Right lobe of liver (tissue), 4 donors: ENCODE measurements around the gene CYB561D2.
A peak's percentile ranks its signal among the peaks of the same experiment; 100 is the strongest.

Source experiments
- POLR2A ChIP-seq: fragments of 450-650 bp; IDR thresholded peaks from one replicate; pipeline ENCODE4 v1.6.1; 2017; ENCODE audit warnings: antibody characterized with exemption, mild to moderate bottlenecking
- TF ChIP-seq, protein P1 (sequence below), 4 donors: fragments of 200-600 bp in 3 of 4; fragments of 450-650 bp in 1 of 4; IDR thresholded peaks; one replicate each; pipeline versions ENCODE4 v1.5.1 to v1.8.0; 2016 to 2022; ENCODE audit warnings: antibody characterized with exemption in 4 of 4, mild to moderate bottlenecking in 2 of 4
- donor health status: DM: no; HTN: no; CAD: no.
- donor health status: DM: no; HTN: no; CAD: no.
- donor health status: DM: no; HTN: yes; CAD: no.

DNA sequence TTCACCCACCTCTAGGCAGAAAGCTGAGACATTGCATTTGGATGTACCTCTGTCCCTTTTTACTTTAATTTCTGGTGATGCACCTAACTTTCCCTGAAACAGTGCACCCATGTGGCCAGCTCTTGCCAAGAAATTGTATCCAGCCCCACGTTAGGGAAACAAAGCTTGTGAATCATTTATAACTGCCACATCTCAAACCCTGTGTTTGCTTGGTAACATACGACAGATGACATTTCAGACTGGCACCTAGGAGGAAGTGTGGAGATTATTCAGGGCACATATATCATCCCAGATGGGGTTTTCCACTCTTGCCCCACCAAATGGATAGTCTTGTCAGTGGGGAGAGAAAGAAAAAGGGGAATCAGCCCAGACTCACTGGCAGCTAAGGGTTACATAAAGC lies 2.1 kb downstream of the CYB561D2 start:
- TF ChIP-seq POLR2A = no peak
- TF ChIP-seq, protein P1, sequence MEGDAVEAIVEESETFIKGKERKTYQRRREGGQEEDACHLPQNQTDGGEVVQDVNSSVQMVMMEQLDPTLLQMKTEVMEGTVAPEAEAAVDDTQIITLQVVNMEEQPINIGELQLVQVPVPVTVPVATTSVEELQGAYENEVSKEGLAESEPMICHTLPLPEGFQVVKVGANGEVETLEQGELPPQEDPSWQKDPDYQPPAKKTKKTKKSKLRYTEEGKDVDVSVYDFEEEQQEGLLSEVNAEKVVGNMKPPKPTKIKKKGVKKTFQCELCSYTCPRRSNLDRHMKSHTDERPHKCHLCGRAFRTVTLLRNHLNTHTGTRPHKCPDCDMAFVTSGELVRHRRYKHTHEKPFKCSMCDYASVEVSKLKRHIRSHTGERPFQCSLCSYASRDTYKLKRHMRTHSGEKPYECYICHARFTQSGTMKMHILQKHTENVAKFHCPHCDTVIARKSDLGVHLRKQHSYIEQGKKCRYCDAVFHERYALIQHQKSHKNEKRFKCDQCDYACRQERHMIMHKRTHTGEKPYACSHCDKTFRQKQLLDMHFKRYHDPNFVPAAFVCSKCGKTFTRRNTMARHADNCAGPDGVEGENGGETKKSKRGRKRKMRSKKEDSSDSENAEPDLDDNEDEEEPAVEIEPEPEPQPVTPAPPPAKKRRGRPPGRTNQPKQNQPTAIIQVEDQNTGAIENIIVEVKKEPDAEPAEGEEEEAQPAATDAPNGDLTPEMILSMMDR (IDR thresholded peaks at IDR 0.05) = peak in 1 of 4 donors; percentile 16
